ENCODE data around the gene EML1.
"Not testable (repeated sequence)": the region's sequence is repeated elsewhere in the genome, so short reads cannot be mapped to it uniquely, and the experiment has no call there.

The EML1 gene

GRCh38 chr14:99755068-99755405 is 38.2 kb upstream of the EML1 start:
- DNase-seq (ENCODE audit: insufficient read length, low spot score) (no peak), FAIRE-seq (peak; percentile 4)

- FAIRE-seq: peak; percentile 96
- peak; percentile 92 for DNase-seq (ENCODE audit: insufficient read length, low spot score)
These were observed 37.3 kb upstream of the EML1 start for GRCh38 chr14:99755629-99756603.

DNA sequence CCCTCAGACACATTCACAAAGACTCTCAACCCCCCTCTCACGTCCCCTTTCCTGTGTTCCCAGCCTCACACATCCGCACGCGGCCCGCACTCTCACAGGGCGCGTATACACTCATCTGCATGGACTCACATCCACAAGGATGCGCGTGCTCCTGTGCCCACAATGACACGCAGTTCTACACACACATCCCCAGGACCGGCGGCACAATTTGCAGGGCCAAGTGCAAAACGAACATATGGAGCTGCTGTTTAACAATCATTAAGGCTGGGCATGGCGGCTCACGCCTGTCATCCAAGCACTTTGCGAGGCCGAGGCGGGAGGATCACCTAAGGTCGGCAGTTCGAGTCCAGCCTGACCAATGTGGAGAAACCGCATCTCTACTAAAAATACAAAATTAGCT is 36.4 kb upstream of the EML1 start:
- DNase-seq (ENCODE audit: insufficient read length, low spot score) (no peak), FAIRE-seq (no peak)

- DNase-seq (ENCODE audit: insufficient read length, low spot score) (peak; percentile 43), FAIRE-seq (peak; percentile 49)
These were observed 35.7 kb upstream of the EML1 start for GRCh38 chr14:99757331-99758070.

- FAIRE-seq: no peak
- DNase-seq (ENCODE audit: insufficient read length, low spot score): no peak
These were observed 34.9 kb upstream of the EML1 start for GRCh38 chr14:99758121-99758821.

GRCh38 chr14:99758872-99759545 is 34.2 kb upstream of the EML1 start:
- FAIRE-seq (peak; percentile 62), DNase-seq (ENCODE audit: insufficient read length, low spot score) (no peak)

GRCh38 chr14:99759546-99759925 is 33.7 kb upstream of the EML1 start:
- DNase-seq (ENCODE audit: insufficient read length, low spot score): no peak
- no peak for FAIRE-seq

GRCh38 chr14:99760817-99761216 is 32.4 kb upstream of the EML1 start:
- FAIRE-seq: no peak
- no peak for DNase-seq (ENCODE audit: insufficient read length, low spot score)

DNA sequence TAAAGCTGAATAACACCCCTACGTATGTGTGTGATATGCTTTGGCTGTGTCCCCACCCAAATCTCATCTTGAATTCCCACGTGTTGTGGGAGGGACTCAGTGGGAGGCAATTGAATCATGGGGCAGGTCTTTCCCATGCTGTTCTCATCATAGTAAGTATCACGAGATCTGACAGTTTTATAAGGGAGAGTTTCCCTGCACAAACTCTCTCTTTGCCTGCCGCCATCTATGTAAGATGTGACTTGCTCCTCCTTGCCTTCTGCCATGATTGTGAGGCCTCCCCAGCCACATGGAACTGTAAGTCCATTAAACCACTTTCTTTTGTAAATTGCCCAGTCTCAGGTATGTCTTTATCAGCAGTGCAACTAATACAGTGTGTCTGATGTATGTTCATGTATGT is 30.3 kb upstream of the EML1 start:
- not testable (repeated sequence) for FAIRE-seq; DNase-seq (ENCODE audit: insufficient read length, low spot score)

DNA sequence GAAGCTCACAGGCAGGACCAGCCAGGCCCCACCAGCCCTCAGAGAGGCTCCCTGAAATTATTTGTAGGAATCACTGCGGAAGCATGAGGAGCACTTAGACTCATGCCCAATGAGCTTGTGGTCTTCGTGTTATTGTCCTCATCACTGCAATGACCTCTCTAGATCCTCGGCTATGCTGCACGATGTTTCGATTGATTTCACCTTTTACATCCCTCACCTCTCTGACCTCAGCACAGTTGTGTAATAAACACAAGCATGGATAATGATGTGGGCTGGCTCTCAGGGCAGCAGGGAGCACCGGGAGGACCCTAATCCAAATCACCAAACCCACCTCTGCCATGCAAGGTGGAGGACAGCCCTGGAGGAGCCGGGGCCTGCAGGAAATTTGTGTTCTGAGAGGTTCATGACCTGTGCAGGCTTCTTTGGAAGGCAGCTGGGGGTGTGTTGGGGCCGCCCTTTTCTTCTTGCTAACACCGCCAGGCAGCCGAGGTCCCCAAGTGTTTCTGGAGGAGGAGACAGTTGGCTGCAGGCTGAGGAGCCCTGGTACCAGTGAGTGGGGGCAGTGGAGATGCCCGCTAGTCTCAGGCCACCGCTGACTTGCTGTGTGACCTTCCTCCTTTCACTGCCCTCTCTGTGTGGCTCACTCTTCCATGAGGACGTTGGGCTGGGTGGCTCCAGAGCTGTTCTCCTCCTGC is 29.5 kb upstream of the EML1 start:
- no peak for DNase-seq (ENCODE audit: insufficient read length, low spot score)
- no peak for FAIRE-seq

DNA sequence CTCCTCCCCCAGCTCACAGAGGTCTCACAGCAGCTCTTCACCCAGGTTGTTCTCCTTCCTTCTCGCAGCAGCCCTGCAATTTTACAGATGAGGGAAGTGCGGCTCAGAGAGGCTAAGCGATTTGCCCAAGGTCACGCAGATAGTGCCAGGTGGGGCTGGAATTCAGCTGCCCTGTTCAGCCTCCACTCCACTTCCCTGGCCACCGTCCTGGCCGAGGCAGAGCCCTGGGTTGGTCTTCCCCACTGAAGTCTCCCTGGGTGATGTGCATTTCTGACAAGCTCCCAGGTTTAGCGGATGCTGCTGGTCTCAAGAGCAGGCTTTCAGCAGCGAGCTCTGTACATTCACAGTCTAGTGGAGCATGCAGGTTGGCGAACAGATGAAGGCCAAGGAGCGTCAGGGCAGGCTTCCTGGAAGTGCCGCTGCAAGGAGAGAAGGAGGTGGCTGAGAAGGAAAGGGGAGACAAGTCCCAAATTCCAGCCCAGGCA is 28.9 kb upstream of the EML1 start:
- DNase-seq (ENCODE audit: insufficient read length, low spot score) (no peak), FAIRE-seq (no peak)

GRCh38 chr14:99768381-99768780 is 24.8 kb upstream of the EML1 start:
- DNase-seq (ENCODE audit: insufficient read length, low spot score) (no peak), FAIRE-seq (no peak)

DNA sequence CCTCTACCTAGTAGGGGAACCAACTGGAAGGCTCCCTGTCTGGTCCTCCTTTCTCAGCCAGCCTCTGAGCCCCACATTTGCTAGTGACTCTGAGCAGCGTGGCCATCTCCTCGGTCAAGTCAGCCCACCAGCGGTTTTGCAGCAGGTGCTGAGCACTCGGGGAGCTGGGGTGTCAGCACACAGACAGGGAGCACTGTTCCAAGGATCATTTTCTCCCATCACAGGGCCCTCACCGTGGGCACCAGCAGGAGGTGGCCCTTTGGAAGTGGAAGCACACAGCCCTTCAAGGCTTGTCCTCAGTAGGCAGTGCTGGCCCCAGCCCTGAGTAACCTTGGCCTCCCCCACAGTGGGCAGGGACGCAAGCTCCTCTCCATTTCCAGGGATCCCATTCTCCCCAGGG is 24.1 kb upstream of the EML1 start:
- no peak for FAIRE-seq
- no peak for DNase-seq (ENCODE audit: insufficient read length, low spot score)

- FAIRE-seq (no peak), DNase-seq (ENCODE audit: insufficient read length, low spot score) (no peak)
These were observed 23.4 kb upstream of the EML1 start for GRCh38 chr14:99769799-99770198.

GRCh38 chr14:99772371-99773283 is 20.6 kb upstream of the EML1 start:
- DNase-seq (ENCODE audit: insufficient read length, low spot score): no peak
- FAIRE-seq: no peak

- no peak for FAIRE-seq
- no peak for DNase-seq (ENCODE audit: insufficient read length, low spot score)
These were observed 19.4 kb upstream of the EML1 start for GRCh38 chr14:99773521-99774497.

- no peak for FAIRE-seq
- DNase-seq (ENCODE audit: insufficient read length, low spot score): no peak
These were observed 18.5 kb upstream of the EML1 start for GRCh38 chr14:99774556-99775307.

Data from HTR-8/SVneo (cell line).